Posterior vena cava (tissue), 2 donors: ENCODE results near the gene CMKLR1. TPM values are rescaled to one million over a fixed set of nuclear protein-coding genes. Genes with fewer than 3 reads are reported as not detected.

ENCODE experiments used
- DNase-seq: peaks from one replicate; pipeline ENCODE4 v3.0.0-alpha.2; 2020; ENCODE audit warnings: low spot score
- intact Hi-C, 2 donors: fragments of 100-400 bp; cut with DNase I; formaldehyde crosslinking; loops; one replicate each; pipeline versions ENCODE4 v1.14.1 to v1.14.2; 2022 to 2023
- total RNA-seq, 2 donors: library from RNA; stranded (reverse); fragmentation: NEBNext Ultra II Directional; extraction: Animal tissue kit (Norgen Biotek cat#: 25700); gene quantifications; one replicate each; pipeline ENCODE4 v1.2.1, GENCODE V29; 2021
- donor health status: DM: yes; HTN: yes; CAD: no.
- donor health status: DM: yes; HTN: yes; CAD: no.

CMKLR1 gene
- total RNA-seq, 2 donors from 2014 or later, result 44.6 to 53.4 TPM

GRCh38 chr12:108287227-108287626 is 51.9 kb downstream of the CMKLR1 start:
- intact Hi-C loops, result loop anchor here in 1 of 2 donors (1.0 kb wide), 1 partner anchor 16 kb away; no protein-coding TSS in a partner anchor
- peak; percentile 35 for DNase-seq

DNA sequence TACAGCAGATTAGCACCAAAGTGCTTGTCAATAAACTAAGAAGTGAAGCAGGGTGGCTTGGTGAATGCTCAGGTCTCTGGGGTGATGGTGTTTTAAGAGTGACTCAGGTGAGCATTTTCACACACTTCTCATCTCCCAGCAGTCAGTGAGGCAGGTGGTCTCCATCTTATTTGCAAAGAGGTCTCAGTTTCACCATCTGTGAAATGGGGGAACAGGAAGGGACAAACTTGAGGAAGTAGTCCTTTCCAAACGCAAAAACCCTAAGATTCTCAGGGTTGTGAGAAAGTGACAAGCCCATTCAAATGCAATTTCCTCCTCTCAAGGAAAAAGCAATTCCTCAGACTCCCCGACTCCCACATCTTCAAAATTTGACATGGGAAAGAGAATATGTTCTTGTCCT is 54.1 kb downstream of the CMKLR1 start:
- intact Hi-C loops, result no loop called here
- no peak for DNase-seq

DNA sequence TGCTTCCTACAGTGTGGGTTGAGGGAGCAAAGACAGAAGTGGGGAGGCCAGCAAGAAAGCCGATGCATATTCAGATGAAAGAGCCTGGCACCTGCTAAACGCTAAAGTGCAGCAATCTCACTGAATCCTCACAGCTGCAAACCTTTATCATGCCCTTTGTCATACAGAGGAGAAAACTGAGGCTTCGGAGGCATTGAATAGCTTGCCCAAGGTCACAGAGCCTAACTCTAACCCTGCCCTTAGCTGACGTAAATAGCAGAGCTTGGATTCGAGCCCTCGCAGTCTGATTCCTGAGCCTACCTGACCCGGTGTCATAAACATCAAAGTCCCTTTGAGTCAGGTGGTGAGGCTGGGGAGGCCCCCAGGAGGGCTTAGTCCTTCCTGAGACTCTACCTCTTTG is 54.9 kb downstream of the CMKLR1 start:
- no peak for DNase-seq

DNA sequence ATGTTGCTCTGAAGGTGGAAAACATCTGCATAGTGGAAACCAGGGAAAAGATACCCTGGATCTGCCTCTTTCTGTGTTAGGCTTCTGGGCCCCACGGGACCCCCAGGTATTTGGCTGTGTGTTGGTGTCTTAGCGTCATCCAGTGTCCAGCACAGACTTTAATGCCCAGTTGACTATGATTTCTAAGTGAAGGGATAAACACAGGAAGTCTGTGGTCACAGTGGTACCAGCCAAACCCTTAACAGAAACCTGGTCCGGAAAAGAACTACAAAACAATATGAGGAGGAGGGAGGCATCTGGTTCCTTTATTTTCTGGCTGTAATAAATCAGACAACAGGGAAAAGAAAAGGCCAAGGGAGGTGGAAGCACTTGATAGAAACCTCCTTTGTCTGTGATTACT is 56.4 kb downstream of the CMKLR1 start:
- DNase-seq, result no peak
- intact Hi-C loops, result no loop called here

More for the DNA sequence above, 54.9 kb downstream of the CMKLR1 start:
- intact Hi-C loops, result no loop called here

- intact Hi-C loops, result no loop called here
- no peak for DNase-seq
Measured at GRCh38 chr12:108282160-108282559, 57.0 kb downstream of the CMKLR1 start.

GRCh38 chr12:108277613-108278012 is 61.5 kb downstream of the CMKLR1 start:
- intact Hi-C loops, result no loop called here
- no peak for DNase-seq

DNA sequence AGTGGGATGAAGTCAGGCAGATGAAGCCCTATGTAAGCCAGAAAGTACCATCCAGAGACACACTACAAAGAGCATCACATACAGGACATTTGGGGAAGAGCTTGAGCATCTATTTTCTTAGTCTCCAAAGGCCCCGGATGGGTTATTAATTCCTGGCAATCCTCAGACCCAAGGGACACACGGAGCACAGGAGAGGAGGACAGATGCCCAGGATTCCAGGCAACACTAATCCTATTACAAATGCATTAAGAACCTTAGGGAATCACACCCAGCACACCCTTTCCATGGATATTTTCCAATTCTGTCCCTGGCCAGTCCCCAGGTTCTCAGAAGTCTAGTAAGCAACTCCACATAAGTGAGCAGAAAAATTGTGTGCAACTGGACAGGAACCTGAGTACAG is 65.9 kb downstream of the CMKLR1 start:
- intact Hi-C loops, result no loop called here
- no peak for DNase-seq

DNA sequence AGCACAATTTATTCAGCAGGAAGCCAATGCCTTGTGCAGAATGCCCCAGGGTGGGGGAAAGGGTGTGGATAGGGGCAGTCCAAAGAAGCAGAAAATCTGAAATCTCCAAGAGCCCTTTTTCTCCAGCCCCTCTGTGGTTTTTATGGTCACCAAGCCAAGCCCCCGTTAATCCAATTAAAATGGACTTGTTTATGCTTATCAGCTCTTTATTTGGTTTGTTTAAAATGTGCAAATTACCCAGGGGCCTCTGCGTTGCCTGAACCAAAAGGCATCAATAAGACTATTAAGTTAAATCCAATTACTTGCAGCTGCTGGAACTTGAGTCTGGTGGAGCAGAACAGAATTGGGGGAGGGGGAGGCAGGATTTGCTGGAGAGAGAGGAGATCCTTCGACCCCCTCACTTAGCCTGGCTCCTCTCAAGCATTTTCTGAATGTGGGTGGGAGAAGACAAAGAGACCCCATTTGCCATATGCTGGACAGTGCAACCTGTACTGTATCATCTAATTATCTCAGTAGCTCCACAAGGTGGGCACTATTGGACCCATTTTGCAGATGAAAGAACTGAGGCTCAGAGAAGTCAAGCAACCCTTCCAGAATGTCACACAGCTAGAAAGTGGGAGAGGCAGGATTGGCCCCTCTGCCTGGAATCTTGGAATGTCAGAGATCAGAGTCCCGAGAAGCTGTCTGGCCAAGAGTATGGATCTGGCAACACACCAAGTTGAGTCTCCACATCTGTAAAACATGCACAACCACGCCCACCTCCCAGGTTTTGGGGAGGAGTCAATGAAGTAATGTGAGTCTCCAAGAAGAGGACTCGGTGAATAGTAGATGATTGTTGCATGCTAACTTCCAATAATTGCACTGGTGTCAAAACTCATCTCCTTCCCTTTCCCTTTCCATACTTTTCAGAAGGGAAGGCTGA is 66.9 kb downstream of the CMKLR1 start:
- no peak for DNase-seq
- intact Hi-C loops, result loop anchor here in 1 of 2 donors (1.0 kb wide), 1 partner anchor 15 kb away; no protein-coding TSS in a partner anchor

DNA sequence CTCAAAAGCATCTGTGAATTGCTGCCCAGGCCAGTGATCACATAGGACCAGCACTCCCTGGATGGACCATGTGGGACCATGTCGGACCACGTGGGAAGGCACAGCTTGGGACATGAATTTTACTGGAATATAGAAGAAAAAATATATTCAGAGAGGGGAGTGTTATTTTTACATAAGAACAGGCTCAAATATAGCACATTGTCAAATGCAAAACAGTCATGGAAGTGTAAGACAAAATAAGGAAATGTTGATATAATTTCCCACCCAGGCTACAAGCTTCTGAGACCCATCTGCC is 68.3 kb downstream of the CMKLR1 start:
- no peak for DNase-seq
- intact Hi-C loops, result loop anchor here in 1 of 2 donors (1.0 kb wide), 1 partner anchor 17 kb away; no protein-coding TSS in a partner anchor

DNA sequence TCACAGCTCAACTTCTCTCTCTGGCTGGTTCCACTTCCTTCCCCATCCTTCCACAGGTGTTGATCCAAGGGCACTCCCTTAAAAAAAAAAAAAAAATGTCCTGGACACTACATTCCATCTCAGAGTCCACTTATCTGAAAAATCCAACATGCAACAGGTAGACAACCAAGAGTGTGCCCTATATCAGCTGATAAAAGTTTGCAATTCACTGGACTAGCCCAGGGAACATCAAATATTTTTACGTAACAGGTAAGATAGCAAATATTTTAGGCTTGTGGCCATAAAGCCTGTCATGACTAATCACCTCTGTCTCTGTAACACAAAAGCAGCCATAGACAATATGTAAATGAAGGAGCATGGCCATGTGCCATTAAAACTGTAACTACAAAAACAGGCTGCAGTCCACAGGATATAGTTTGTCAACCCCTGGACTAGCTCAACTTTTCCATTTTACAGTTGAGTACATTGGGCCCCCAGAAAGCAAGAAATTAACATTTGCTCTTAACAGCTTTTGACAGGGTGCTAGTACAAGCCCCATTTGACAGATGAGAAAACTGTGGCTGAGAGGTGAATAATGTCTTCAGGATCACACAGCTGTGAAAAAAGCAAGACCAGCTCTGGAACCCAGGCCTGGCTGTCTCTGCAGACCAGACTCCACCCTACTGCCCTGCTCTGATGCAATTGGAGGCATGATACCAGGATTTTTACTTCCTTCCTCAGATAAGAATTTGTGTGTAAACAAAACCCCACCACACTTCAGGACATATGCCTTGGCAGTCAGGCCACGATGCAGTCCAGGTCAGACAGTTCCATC is 68.9 kb downstream of the CMKLR1 start:
- intact Hi-C loops, result no loop called here
- no peak for DNase-seq

DNA sequence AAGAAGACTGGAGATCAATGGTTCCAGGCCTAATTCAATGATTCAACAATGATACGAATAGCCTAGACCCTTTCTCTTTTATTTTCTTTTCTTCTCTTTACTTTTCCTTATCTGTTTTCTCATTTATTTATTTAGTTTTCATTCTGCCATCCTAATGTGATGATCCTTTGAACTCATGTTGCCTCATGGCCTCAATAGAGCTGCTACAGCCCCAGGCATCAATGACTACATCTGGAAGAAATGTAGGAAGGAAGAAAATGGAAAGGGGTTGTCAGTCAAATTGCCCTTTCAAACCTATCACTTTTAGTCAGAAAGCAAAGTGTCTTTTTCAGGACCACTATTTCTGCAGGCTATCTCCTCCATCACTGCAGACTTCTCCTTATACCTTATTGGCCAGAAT is 69.9 kb downstream of the CMKLR1 start:
- no peak for DNase-seq
- intact Hi-C loops, result no loop called here

DNA sequence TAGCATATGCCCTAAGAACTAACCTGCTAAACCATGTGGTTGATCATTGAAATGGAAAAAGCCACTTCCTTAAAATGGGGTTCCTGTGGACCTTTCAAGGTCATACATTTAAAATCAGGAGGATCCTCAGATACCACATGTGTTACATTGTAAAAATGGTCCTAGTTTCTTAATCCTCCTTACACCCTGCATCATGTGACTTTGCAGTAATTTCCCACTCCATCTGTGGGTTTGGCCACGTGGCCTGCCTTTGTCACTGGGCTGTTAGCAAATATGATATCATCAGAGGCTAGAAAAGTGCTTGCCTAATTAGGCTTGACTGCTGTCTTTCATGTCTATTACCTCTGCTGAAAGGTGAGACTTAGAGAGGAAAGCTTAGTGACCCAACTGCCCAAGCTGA is 70.7 kb downstream of the CMKLR1 start:
- intact Hi-C loops, result no loop called here
- no peak for DNase-seq

DNA sequence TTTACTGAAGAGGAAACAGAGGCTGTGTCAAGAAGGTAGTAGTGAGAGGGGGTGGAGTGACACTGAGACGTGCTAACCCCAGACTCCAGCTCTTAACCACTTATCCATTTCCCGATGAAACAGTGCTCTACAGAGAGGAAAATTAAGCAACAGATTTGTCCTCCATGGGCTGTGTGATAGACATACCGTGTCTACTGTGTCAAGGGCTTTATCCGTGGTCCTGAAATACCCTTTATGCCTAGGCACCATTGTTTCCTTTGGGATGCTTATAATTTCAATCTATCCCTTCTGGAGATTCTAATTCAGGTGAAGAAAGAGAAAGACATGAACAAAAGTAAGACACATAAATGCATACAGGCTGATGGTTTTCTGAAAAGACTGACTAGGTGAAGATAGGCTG is 71.7 kb downstream of the CMKLR1 start:
- intact Hi-C loops, result no loop called here
- no peak for DNase-seq

- intact Hi-C loops, result no loop called here
- DNase-seq, result no peak
Measured at GRCh38 chr12:108266131-108266530, 73.0 kb downstream of the CMKLR1 start.

- intact Hi-C loops, result no loop called here
- DNase-seq, result no peak
Measured at GRCh38 chr12:108265505-108265904, 73.6 kb downstream of the CMKLR1 start.

GRCh38 chr12:108260969-108261368 is 78.1 kb downstream of the CMKLR1 start:
- intact Hi-C loops, result no loop called here
- DNase-seq, result no peak

GRCh38 chr12:108260039-108260438 is 79.1 kb downstream of the CMKLR1 start:
- no peak for DNase-seq
- intact Hi-C loops, result no loop called here

GRCh38 chr12:108257610-108258106 is 81.5 kb downstream of the CMKLR1 start:
- intact Hi-C loops, result no loop called here

GRCh38 chr12:108257004-108257403 is 82.1 kb downstream of the CMKLR1 start:
- intact Hi-C loops, result no loop called here
- no peak for DNase-seq

More at GRCh38 chr12:108257610-108258106, 81.5 kb downstream of the CMKLR1 start:
- no peak for DNase-seq

DNA sequence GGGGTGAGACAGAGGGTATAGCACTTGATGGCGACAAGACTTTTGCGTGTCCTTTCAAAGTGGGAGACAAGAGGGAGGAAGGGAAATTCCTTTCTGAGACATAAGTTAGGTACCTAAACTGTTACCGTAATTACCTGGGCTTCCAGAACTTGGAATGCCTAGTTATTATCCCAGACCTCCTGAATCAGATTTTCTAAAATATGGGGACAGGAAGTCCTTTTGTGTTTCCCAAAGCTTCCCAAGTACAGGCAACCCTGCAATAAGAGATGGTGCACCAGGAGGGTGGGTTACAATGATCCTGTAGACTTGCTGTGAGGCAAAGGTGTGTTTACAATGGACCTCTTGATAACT is 83.9 kb downstream of the CMKLR1 start:
- no peak for DNase-seq
- intact Hi-C loops, result no loop called here
